ENCODE measurements around the gene ZBTB44.
"Not testable (repeated sequence)": the region's sequence is repeated elsewhere in the genome, so short reads cannot be mapped to it uniquely, and the experiment has no call there.

The ZBTB44 gene

GRCh38 chr11:130310622-130311021 is 4.1 kb downstream of the ZBTB44 start:
- DNase-seq: no peak

- DNase-seq: no peak
Observed at GRCh38 chr11:130308886-130309285, 5.8 kb downstream of the ZBTB44 start.

GRCh38 chr11:130308059-130308458 is 6.7 kb downstream of the ZBTB44 start:
- no peak for DNase-seq

GRCh38 chr11:130304651-130305050 is 10.1 kb downstream of the ZBTB44 start:
- DNase-seq: peak; percentile 38

- DNase-seq: no peak
Observed at GRCh38 chr11:130301002-130301401, 13.7 kb downstream of the ZBTB44 start.

GRCh38 chr11:130300567-130300966 is 14.2 kb downstream of the ZBTB44 start:
- DNase-seq: no peak

- DNase-seq: no peak
Observed at GRCh38 chr11:130299978-130300377, 14.7 kb downstream of the ZBTB44 start.

- no peak for DNase-seq
Observed at GRCh38 chr11:130295657-130296056, 19.1 kb downstream of the ZBTB44 start.

- DNase-seq: no peak
Observed at GRCh38 chr11:130282111-130282510, 32.6 kb downstream of the ZBTB44 start.

GRCh38 chr11:130281341-130281740 is 33.4 kb downstream of the ZBTB44 start:
- DNase-seq: not testable (repeated sequence)

GRCh38 chr11:130279989-130280388 is 34.7 kb downstream of the ZBTB44 start:
- DNase-seq: no peak

- peak; percentile 12 for DNase-seq
Observed at GRCh38 chr11:130278745-130279144, 36.0 kb downstream of the ZBTB44 start.

- peak; percentile 19 for DNase-seq
Observed at GRCh38 chr11:130278151-130278550, 36.6 kb downstream of the ZBTB44 start.

- DNase-seq: no peak
Observed at GRCh38 chr11:130272336-130272735, 42.4 kb downstream of the ZBTB44 start.

- DNase-seq: no peak
Observed at GRCh38 chr11:130269326-130269943, 45.3 kb downstream of the ZBTB44 start.

- no peak for DNase-seq
Observed at GRCh38 chr11:130263351-130263750, 51.4 kb downstream of the ZBTB44 start.

- DNase-seq: no peak
Observed at GRCh38 chr11:130262424-130262823, 52.3 kb downstream of the ZBTB44 start.

GRCh38 chr11:130261571-130261970 is 53.1 kb downstream of the ZBTB44 start:
- no peak for DNase-seq

GRCh38 chr11:130260742-130261141 is 54.0 kb downstream of the ZBTB44 start:
- DNase-seq: no peak

GRCh38 chr11:130260080-130260627 is 54.6 kb downstream of the ZBTB44 start:
- no peak for DNase-seq

GRCh38 chr11:130251763-130252162 is 63.0 kb downstream of the ZBTB44 start:
- not testable (repeated sequence) for DNase-seq

- not testable (repeated sequence) for DNase-seq
Observed at GRCh38 chr11:130249929-130250328, 64.8 kb downstream of the ZBTB44 start.

GRCh38 chr11:130249371-130249770 is 65.3 kb downstream of the ZBTB44 start:
- DNase-seq: no peak

GRCh38 chr11:130247319-130247718 is 67.4 kb downstream of the ZBTB44 start:
- DNase-seq: no peak

GRCh38 chr11:130246738-130247137 is 68.0 kb downstream of the ZBTB44 start:
- no peak for DNase-seq
